GM18507 (cell line): ENCODE measurements around the gene TAGLN2.

Experiments used
- DNase-seq: peaks from one replicate; pipeline ENCODE4 v3.0.0; 2011; ENCODE audit warnings: low read depth; ENCODE audit not compliant: insufficient read length; ENCODE audit errors: extremely low spot score
- FAIRE-seq: peaks from 2 replicates; lab custom pipeline; 2011; peaks lifted over from hg19 to GRCh38; lab: Jason Lieb, UNC

Gene TAGLN2

GRCh38 chr1:159951551-159951950 lies 26.2 kb upstream of the TAGLN2 start:
- FAIRE-seq, result no peak
- no peak for DNase-seq

GRCh38 chr1:159951016-159951415 lies 25.7 kb upstream of the TAGLN2 start:
- DNase-seq (no peak), FAIRE-seq (no peak)

DNA sequence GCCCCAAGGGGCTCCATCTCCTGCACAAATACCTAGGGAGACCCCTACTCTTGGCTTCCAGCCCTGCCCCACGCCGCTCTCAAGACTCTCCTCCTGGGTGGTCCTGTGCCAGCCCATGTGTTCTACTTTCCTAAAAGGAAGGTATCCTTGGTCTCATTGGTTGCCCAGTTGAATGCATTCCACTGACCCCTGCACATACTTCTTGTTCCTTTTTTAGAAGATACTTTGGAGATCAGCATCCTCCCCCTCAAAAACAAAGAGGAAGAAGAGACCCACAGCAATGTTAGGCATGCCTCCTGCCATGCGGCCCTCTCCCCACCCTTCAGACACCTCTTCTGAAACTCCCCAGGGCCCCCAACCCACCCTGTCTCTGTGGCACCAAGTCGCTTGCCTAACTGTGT lies 24.7 kb upstream of the TAGLN2 start:
- no peak for FAIRE-seq
- DNase-seq, result no peak

GRCh38 chr1:159949123-159949522 lies 23.8 kb upstream of the TAGLN2 start:
- FAIRE-seq (no peak), DNase-seq (no peak)

DNA sequence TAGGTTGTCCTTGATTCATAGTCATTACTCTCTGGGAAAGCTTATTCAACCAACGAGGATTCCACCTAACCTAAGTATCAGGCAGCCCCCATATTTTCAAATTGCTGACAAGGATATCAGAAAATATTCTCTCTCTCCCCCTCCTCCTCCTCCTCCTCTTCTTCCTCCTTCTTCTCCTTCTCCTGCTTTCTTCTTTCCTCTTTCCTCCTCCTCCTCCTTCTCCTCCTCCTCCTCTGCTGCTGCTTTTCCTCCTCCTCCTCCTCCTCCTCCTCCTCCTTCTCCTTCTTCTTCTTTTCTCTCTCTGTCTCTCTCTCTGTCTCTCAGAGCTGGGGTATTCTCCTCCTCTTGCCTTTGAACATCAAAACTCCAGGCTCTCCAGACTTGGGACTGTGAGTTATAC lies 22.6 kb upstream of the TAGLN2 start:
- DNase-seq (no peak), FAIRE-seq (no peak)

GRCh38 chr1:159946242-159947187 lies 21.2 kb upstream of the TAGLN2 start:
- no peak for FAIRE-seq
- DNase-seq, result no peak

DNA sequence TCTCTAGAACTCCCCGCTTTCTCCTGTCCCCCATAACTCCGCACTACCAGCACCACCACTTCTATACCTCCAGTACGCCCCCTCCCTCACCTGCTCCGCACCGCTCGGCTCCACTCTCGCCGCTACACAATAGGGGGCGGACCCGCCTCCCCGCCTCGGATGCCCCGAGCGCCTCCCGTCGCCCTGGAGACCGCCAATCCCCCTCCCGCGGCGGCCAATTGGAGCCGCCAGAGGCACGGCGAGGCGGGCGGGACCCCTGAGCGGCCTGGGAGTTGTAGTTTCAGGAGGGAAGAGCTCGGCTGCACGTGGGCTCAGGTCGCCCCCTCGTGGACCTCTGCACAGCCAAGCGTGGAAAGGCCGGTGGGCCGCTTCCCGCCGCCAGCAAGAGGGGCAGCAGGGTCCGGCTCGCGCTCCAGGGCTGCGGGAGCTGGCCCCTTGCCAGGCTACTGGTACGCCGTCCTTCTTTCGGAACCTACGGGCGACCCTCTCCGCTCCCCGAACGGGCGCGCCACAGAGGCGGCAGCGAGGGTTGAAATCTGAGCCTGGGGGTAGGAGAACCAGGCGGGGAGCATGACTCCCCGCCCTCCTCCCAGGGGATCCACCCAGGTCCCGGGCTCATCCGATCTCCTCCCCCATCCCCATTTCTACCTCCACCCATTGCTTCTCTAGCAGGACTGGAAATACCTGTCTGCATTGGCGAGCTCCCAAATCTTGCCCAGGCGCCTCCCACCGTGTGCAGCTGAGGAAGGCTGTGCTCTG lies 20.4 kb upstream of the TAGLN2 start, which contains the start of gene IGSF9:
IGSF9 (minus strand) TSS at position 131 of the 759 bp plus-strand sequence. CDS start 2,159 bp downstream, outside the sequence.
- no peak for FAIRE-seq

DNA sequence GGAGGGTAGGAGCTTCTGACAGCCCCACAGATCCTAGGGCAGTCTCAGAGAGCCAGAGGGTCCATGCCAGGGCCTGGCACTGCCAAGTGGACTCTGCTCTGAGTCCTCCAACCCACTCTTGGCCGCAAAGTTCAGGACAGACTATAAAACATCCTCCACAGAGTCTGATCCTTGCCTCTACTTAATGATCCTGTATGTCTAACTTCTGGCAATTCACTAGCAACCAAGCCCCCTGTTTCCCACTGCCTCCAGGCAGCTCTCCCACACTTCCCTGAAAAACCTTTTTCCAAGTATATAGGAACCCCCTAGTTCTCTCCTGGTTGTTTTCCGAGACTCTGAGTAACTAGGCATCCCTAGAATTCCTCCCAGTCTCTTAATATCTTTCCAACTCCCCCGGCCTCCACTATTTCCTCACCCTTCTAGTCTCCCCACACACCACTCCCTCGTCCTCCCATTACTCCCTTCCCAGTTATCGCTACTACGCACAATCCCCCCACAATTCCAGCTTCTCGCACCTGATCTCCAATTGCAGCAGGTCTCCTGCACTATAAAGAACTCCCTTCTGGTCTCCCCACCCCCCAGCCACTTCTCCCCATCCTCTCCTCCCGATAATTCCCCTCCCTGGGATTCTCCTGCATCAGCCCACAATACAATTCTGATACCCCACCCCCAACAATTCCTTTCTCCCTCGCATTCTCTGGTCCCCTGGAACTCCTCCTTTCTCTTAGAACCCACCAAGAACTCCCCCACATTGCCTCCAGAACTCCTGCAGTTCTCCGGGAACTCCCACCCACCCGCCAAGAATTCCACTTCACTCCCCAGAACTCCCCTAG lies 19.5 kb upstream of the TAGLN2 start:
- FAIRE-seq (no peak), DNase-seq (no peak)

More for the DNA sequence above, 20.4 kb upstream of the TAGLN2 start, which contains the start of gene IGSF9:
- no peak for DNase-seq

DNA sequence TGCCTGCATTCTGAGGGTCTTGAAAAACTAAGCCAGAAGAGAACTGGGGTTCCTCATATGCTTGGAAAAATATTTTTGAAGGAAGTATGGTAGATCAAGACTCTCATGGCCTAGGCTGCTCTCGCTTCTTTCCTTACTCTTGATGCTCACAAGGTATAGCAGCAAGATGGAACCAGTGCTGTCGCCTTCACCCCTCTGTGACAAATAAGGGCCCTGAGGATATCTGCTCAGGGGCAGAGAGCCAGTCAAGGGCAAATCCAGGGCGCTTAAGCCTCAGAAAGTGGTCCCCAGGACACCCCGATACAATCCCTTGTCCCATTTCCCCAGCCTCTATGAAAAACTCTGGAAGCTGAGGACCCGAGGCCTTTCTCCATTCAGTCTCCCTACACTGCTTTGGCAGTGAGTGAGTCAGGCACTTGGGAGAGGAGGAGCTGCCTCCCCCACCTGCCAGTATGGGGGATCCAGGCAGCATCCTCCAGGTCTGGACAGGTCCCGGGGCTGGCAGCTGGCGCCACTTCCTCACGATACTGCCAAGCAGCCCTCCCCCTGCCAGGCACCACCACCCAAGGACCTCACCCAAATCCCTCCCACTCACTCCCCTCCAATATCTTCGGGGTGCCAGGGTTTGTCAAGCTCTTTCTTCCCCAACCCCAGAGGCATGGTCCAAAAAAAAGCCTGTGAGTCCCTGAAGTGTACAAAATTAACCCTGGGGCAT lies 18.8 kb upstream of the TAGLN2 start:
- FAIRE-seq (no peak), DNase-seq (no peak)

- FAIRE-seq, result no peak
These were observed 18.0 kb upstream of the TAGLN2 start for GRCh38 chr1:159943278-159943640.

DNA sequence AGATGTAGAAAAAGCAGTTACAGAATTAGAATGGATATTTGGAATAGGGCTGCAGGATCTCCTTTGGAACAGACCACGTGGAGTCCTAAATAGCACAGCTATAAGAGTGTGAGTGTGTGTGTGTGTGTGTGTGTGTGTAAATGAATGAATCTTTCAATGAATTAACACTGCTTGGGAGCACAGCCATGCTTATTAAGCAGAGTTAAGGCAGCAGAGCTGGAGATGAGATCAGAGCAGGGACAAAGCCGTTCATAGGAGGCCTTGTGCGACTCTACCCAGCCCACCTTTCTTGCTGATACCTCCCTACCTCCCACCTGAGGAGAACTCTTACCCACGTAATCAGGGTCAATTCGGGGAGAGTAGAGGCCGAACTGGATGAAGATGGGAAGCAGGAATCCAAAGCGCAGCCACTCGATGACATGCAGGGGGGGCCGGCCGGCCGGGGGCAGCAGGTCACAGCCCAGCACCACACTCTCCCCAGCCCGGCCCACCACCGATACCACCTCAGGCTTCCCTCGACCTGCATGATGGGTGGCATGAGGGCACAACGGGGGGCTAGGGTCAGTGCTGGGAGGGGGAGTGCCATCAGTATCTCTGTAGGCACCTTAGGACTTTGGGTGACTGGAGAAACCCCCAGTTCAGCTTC lies 17.4 kb upstream of the TAGLN2 start:
- DNase-seq (no peak), FAIRE-seq (no peak)

More at GRCh38 chr1:159943278-159943640, 18.0 kb upstream of the TAGLN2 start:
- no peak for DNase-seq

DNA sequence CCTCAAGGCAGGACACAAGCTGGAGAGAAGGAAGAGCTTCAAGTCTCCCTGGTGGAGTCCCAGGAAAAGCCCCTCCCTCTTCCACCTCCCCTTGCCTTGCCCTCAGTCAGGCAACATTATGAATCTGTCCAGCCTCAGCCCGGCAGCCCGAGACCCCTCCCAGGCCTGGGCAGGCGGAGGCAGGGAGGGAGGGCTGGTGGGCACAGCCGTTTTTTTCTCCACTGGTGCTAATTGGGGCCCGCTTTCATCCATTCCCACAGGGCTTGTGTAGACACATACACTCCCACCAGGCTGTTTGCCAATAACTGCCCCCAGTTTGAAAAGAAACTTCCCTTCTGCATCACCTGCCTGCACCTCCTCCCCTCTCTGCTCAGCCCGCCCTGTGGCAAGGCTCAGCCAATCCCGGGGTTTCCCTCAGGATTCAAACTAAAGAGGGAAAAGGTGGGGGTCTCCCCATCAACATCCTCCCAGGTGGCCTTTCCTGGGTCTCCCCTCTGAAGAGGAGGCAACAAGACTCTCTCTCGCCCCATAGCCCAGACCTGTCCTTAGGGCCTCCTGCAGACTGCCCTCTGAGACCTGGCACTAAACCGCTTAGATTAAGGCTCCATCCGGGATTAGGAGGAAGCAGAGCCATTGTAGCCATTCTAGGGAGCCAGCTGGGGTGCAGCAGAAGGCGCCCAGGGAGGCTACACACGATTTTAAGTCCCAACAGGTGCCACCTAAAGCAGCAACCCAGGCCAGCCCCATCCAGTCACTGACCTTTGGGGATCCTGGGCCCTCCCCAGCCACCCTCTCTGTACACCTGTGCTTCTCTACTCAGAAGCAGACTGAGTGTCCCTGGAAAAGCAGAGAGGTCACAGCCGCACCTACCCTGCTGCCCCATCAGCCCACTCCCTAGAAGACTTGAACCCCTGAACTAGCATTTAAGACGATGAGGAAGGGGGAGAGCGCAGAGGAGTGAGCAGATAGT lies 16.6 kb upstream of the TAGLN2 start:
- no peak for FAIRE-seq
- no peak for DNase-seq

- no peak for FAIRE-seq
- DNase-seq, result no peak
These were observed 15.8 kb upstream of the TAGLN2 start for GRCh38 chr1:159941141-159941540.

GRCh38 chr1:159940006-159940620 lies 14.8 kb upstream of the TAGLN2 start:
- no peak for FAIRE-seq
- no peak for DNase-seq

DNA sequence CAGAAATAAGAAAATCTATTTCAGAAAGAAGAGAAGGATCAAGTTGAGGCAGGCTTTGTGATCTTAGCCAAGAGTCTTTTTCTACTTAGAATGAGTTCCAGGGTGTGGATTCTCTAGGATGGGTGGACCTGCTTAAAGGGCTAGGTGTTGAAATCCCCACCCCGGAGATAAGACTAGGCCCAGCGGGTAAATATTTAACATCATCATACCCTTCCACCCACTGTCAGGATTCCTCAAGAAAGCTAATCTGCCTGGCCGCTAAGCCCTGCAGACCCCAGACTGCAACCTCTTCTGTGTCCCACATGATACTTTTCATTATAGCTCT lies 14.3 kb upstream of the TAGLN2 start:
- no peak for DNase-seq

GRCh38 chr1:159938905-159939677 lies 13.8 kb upstream of the TAGLN2 start:
- FAIRE-seq (no peak), DNase-seq (no peak)

More for the DNA sequence above, 14.3 kb upstream of the TAGLN2 start:
- FAIRE-seq, result no peak
